HG03103 (cell line): ENCODE measurements around the gene SRP14.
A peak's percentile ranks its signal among the peaks of the same experiment; 100 is the strongest.
"Not testable (repeated sequence)": the region's sequence is repeated elsewhere in the genome, so short reads cannot be mapped to it uniquely, and the experiment has no call there.

ENCODE experiments used
- ATAC-seq: cut with Tn5 transposase; IDR thresholded peaks from one replicate; pipeline ENCODE4 v1.9.1; 2021; ENCODE audit warnings: low read depth; ENCODE audit not compliant: unreplicated experiment

The SRP14 gene, protein sequence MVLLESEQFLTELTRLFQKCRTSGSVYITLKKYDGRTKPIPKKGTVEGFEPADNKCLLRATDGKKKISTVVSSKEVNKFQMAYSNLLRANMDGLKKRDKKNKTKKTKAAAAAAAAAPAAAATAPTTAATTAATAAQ

DNA sequence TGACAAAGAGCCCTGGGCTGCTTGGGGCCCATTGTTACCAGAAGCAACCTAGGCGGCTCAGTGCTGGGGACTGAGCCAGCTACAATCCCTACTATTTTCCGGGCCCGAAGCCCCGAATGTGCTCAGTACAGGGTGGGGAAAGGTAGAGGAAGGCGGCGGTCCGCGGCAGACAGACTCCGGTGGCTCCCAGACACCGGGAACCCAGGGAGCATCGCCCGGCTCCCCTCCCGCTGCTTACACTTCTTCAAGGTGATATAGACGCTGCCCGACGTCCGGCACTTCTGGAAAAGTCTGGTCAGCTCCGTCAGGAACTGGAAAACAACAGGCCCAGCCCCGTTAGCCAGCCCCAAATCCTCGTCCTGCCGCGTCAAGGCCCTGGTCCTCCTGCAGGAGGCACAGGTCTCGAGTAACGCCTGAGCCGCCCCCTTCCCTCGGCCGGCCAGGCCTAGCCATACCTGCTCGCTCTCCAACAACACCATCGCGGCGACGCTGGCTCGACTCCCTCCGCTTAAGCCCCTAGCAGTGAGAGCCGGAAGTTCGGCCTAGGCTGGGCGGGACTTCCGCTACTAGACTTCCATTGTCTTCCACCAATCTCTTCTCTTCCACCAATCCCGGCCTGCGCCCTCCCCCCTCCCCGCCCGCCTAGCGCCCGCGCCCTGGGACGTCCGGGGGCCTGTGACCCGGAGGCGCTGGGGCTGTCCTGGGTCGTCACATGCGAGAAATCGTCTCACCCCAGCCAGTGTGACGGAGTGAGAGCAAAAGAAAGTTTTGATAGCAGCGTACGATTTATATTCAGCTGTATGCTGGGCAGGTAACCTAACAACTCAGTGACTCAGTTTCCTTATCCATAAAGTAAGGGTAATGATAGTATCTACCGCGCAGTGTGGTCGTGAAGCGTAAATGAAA, at the start of gene SRP14:
Gene SRP14 (minus strand): TSS at position 544 of the 906 bp plus-strand sequence. CDS start 65 bp downstream, at position 479.
- peak; percentile 90 for ATAC-seq

DNA sequence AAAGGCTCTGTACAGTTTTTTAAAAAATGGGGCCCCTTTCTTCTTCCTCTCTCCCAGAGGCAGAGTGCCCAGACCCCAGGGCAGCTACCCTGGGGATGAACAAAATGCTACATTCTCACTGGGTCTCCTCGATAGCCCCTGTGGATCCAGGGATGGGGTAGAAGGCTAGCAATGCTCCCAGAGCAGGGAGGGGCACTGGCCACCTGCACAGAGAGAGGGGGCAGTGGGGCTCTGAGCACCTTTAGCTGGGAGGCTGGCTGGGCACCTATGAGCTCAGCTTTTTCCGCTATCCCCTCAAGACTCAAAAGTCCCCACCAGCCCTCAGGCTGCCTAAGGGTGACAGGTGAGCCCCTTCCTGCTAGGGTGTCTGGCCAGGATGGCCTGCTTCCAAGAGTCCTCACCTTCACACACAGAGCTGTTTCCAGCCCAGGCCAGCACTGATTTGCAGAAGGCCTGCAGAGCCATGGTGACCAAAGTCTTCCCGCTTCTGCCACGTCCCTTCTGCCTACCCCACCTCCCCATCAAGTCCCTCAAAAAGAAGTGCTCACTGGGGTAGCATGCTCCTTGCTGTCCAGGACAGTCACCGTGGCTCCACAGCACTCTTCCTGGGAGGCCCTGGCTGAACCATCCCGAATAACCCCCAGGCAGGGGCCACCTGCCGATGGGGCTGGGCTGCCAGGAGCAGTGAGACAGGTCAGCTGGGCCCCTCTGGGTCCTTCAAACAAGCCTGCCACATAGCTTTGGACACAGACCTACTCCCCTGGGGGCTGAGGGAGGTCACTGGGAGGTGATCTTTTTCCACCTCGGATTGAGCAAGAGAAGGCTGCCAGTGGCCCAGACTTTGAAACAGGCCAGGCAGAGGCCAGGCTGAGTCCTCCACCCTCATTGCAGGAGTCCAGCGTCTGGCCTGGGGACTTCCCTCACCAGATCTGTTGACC, 49.3 kb upstream of the SRP14 start:
- ATAC-seq, result no peak

DNA sequence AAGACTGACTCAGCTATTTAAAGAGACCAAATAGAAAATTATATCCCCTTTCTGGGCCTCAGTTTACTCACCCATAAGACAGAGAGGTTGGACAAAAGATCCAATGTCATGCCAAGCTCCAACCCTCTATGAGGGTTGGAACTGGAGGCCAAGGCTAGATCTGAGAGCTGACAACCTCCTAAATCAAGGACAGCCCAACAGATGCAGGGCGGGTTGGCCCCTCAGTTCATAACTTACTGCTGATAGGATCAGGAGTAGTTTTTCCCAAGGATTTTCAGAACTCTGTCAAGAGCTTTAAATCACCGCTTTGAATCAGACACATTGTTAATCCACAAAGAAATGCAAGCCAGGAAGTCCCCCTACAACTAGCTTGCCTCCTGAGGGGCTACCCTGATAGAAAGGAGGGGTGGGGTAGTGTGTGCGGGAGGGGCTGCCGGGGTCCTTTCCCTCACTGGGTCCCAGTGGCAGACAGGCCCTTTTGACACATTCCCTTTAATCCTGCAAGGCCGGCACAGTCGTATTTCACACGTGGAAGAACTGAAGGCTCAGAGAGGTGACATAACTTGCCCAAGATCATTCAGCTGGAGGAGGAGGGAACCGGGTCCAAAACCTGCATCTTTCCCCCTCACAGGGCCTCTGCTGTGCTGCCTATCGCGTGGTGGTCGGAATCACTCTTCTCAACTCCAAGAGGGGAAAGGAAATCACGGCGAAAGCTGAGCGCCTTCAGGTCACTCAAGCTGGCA, 48.3 kb upstream of the SRP14 start:
- no peak for ATAC-seq

DNA sequence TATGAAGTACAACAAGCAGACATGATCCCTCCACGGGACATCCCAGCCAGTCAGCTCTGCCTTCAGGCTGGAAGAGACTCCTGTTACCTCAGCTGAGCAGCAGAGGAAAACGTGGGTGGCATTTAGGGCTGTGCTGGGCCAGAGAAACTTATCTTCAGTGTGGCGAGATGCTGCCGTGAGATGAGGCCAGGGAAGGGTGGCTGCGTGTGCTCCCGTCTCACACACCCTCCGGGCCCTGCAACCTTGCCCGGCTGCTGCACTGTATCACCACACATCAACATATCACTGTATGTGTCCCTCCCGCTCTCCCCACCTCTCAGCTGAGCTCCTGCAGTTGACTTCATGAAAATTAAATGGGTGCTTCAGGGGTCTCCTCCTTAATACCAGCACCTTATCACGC, 46.3 kb upstream of the SRP14 start:
- no peak for ATAC-seq

DNA sequence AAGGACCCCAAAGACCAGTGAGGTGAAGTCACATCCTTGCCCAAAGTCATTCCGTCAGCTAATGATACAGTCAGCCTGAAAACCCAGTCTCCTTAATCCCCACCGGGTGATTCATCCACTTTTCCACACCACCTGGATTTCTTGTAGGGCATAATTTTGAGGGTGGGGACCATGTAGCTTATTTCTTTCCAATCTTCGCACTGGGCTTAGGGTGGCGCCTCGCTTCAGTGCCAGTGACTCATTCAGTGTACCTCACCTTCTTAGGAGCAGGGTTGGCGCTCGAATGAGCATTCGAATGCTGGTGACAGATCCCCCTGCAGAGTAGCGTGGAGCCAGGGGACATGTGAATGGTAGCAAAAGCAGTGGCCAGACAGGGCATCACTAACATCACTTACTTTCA, 45.7 kb upstream of the SRP14 start:
- no peak for ATAC-seq

DNA sequence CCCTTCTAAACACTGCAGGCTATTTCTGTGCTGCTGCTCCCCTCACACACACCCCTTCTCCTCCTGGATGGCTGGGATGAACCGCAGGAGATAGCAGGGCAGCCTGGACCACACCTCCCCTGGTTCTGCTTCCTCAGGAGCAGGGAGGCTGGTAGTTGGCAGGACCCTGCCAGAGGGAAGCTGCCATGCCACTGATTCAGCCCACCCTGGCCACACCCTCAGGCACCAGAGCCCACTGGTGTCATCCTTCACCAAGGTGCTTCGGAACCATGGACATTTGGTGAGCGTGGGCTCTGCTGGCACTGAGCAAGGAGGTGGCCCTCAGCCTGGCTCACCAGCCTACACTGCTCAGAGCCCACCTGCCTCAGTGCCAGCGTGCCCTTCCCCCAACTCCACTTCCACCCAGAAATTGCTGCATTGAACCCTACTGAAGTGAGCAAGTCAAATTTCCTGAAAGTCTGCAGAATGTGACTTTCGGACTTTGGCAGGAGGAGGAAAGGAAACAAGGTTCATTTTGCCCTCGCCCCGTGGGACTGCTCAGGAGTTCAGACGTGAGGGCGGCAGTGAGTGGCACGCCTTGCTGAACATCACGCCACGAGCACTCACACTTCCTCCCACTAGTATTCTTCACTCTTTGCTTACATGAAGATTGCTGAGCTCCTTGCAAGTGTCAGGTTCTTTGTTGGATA, 43.4 kb upstream of the SRP14 start:
- ATAC-seq, result no peak

DNA sequence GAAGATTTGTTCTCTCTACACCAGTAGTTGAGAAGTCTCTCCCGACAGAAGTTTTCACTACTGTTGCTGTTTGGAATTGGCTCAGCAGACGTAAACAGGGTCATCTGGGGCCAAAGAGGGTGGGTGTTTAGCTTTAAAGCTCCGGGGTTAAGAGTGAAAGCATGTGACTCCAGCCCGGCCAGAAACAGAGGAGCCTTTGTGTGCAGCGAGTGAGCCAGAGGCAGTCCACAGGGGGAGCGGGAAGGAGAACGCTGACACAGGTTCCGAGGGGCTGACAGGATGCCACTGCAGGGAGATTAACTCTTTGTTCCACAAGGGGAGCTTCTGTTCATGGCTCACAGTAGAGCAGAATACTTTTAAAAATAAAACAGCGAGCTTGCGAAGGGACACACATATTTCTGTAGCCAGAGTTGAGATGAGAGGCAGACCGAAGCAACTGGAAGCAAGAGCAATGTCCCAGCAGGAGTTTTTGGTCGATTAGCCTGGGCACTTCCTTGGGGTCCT, 42.8 kb upstream of the SRP14 start:
- no peak for ATAC-seq

DNA sequence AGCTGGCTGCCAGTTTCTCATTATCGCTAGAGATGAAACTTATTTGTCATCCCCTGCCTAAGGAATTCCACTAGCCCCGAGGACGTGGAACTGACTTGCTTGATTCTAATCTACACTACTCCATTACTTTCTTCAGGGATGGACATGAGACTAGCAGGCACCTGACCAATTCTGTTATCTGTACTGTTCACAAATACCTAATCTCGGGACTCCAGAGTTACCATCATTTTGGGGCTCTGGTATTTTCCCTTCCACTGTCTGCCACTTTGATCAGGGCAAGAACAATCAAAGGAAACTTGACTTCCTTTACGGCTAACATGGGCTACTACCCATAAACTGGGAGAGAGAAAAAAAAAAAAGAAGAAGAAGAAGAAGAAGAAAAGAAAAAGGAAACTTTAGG, 41.9 kb upstream of the SRP14 start:
- ATAC-seq, result no peak

DNA sequence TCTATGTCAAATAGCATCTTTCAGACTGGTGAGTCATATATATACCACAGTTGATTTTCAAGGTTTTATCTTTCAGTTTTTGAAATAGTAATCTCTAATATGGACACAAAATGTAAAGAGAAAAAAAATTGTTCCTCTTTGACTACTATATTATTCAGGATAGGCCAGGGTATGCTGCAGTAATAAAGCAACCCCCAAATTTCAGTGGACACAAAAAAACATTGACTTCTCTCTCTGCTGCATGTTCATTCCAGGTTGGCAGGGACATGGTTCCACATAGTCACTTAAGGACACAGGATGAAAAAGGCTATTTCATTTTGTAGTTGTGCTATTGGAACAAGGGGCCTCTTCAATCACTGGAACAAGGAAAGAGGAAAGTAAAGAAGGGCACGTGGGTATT, 41.1 kb upstream of the SRP14 start:
- ATAC-seq, result no peak

DNA sequence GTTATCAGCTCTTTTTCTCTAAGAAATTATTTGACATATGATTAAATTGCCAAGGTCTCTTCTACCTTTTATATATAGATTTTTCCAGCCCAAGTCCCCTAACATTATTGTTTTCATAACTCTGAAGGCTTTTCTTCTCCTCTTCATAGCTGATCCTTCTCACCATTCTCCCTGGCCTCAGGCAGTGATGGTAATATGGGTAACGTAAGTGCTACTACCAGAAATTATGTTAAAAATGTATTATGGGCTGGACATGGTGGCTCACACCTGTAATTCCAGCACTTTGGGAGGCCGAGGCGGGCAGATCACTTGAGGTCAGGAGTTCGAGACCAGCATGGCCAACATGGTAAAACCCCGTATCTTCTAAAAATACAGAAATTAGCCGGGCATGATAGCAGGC, 40.5 kb upstream of the SRP14 start:
- ATAC-seq, result no peak

DNA sequence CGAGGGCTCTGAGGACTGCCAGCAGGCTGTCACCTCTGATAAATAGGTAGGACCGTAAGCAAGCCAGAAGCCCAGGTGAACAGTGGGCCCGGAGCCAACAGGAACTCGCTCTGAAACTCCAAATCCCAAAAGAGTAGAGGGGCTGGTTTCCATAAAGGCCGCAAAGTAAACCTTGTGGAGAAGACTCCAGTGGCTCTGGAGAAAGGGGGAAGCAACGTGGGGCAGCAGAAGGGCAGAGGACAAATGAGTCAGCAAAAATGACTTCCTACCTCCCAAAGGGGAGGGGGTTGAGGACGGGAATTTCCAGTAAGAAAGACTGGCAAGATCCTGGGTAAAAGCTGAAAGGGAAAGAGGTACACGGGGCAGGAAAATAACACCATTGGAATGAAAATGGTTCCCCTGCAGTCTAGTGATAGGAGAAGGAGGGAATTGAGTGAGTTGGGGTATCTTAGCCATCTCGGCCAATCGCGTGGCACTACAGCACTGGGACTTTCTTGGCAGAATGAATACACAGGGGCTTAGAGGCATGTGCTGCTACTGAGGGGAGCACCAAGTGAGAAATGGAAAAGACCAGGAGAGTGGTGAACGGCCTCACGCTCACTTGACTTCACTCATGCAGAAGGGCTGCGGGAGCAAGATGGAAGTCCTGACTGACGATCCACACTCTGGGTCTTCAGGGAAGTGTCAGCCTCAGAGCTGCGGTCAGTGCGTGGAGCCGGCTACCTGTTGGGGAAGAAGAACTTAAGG, 36.5 kb upstream of the SRP14 start:
- ATAC-seq, result no peak

DNA sequence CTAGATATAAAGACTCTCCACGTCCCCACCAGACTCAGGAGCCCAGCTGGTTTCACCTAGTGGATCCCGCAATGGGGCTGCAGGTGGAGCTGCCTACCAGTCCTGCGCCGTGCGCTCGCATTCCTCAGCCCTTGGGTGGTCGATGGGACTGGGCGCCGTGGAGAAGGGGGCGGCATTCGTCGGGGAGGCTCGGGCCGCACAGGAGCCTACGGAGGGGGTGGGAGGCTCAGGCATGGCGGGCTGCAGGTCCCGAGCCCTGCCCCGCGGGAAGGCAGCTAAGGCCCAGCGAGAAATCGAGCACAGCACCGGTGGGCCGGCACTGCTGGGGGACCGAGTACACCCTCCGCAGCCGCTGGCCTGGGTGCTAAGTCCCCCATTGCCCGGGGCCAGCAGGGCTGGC, 35.7 kb upstream of the SRP14 start:
- ATAC-seq, result not testable (repeated sequence)

DNA sequence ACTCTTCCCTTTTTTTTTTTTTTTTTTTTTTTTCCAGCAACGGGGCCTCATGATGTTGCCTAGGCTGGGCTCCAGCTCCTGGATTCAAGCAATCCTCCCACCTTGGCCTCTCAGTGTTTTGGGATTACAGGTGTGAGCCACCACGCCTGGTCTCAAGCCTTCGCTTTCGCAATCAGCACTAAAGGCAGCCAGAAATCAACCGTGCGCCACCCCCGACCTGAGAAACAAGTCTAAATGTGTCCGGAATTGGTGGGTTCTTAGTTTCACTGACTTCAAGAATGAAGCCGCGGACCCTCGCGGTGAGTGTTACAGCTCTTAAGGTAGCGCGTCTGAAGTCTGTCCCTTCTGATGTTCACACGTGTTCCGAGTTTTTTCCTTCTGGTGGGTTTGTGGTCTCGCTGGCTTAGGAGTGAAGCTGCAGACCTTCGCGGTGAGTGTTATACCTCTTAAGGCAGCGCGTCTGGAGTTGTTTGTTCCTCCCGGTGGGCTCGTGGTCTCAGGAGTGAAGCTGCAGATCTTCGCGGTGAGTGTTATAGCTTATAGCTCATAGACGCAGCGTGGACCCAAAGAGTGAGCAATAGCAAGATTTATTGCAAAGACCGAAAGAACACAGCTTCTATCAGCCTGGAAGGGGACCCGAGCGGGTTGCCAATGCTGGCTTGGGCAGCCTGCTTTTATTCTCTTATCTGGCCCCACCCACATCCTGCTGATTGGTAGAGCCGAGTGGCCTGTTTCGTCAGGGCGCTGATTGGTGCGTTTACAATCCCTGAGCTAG, 34.9 kb upstream of the SRP14 start:
- not testable (repeated sequence) for ATAC-seq

DNA sequence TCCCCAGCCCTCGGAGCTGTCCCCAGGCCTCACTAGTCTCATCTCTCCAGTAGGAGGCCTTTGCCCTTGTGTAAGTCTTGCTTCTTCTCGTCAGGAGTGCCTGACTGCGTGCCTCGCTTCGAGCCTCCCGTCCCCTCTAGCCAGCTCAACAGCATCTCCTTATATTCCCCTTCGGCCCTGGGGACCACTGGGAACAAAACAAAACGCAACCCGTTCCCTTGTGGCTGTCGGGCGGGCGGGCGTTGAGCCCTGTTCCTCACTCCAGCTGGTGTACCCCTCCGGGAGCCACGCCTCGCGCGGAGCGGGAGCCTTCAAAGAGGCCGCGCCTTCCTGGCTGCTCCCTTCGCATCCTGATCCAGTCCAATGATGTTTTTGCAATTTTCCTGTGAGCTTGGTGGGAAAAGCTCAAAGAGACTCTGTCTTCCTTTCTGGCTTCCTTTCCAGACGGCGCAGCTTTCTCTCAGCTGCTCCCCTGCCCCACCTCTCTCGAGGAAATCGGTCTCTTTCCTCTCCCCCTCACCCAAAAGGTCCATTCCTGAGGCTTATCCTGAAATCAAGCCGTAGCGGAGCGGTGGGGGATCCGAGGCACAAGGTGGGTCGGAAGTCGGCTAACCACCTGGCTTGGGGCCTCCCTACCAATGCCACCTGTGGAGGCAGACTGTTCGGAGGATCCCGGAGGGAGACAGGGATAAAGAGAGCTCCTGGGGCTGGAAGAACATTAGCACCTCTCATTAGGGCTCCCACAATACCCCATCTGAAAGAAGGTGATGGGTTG, 33.4 kb upstream of the SRP14 start:
- ATAC-seq, result no peak

DNA sequence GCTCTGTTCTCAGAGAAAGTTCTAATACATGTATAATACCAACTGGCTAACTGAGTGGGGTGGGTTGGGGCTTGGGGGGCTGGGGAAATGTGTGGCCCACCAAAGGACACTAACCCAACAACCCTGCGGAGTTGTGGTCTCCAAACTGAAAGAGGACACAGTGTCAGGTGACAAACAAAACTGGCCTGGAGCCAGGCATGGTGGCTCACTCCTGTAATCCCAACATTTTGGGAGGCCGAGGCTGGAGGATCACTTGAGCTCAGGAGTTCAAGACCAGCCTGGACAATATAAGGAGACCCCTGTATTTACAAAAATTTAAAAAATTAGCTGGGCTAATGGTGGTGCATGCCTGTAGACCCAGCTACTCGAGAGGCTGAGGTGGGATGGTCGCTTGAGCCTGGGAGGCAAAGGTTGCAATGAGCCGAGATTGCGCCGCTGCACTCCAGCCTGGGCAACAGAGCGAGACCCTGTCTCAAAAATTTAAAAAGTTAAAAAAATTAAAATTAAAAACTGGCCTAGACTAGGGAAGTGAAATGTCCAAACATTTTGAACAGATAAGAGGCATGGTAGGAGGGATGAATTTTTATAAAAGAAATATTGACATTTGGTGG, 31.7 kb upstream of the SRP14 start:
- no peak for ATAC-seq

DNA sequence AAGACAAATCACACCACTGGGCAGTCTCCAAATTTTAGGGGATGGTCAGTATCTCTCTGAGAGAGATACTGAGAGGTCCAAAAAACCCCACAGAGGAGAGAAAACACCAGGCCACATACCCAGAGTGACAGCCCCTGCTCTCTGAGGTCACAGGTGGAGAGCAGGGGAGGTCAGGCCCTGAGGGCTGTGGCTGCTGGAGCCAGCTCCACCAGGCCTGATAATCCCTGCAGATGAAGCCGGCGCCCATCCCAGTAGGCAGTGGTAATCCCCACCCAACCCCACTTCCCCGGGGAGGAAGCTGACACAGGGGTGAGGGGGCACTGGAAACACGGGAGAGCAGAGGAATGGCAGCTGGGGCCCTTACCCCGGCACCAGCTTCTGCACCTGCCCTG, 31.2 kb upstream of the SRP14 start:
- ATAC-seq, result no peak
